Measurements from ENCODE around the gene SNX32.

GRCh38 chr11:65897020-65897471 lies 63.3 kb downstream of the SNX32 start:
- TF ChIP-seq CTCF (IDR thresholded peaks at IDR 0.05) (no peak), POLR2A (IDR thresholded peaks at IDR 0.05) (no peak)

All from lower leg skin (tissue), 3 donors.